Mucosa of gallbladder (tissue), 1 donor: ENCODE results near the gene ZNF778. TPM values are rescaled to one million over a fixed set of nuclear protein-coding genes. Genes with fewer than 3 reads are reported as not detected.

Experiments
- DNase-seq: peaks from one replicate; pipeline ENCODE4 v3.0.0-alpha.2; 2020; ENCODE audit warnings: low spot score
- total RNA-seq: library from RNA; stranded (reverse); gene quantifications from one replicate; pipeline ENCODE4 v1.2.1, GENCODE V29; 2021
- donor health status: DM: no; HTN: no; CAD: no.

ZNF778 gene
- total RNA-seq, 1 donor from 2014 or later = 13.2 TPM

GRCh38 chr16:89275837-89276720 lies 58.6 kb downstream of the ZNF778 start:
- no peak for DNase-seq

DNA sequence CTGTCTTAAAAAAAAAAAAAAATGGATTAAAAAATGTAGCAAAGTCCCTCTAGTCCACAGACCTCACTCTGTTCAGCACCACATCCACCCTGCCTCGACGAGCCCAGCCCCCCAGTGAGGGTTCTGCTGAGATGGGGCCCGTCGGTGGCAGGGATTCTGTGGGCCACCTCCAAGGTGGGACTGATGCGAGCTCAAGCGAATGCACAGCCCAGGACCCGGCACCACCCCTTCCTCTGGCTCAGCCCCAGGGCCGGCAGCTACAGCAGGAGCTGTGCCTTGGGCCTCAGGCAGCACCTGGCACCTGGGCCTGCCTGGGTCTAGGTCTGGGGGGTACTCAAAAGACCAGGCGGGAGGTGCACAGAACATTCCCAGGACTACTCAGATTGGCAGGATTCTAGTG lies 59.5 kb downstream of the ZNF778 start:
- DNase-seq = no peak

- no peak for DNase-seq
Measured at GRCh38 chr16:89277641-89278341, 60.3 kb downstream of the ZNF778 start.

GRCh38 chr16:89278441-89279240 lies 61.1 kb downstream of the ZNF778 start:
- DNase-seq = no peak

DNA sequence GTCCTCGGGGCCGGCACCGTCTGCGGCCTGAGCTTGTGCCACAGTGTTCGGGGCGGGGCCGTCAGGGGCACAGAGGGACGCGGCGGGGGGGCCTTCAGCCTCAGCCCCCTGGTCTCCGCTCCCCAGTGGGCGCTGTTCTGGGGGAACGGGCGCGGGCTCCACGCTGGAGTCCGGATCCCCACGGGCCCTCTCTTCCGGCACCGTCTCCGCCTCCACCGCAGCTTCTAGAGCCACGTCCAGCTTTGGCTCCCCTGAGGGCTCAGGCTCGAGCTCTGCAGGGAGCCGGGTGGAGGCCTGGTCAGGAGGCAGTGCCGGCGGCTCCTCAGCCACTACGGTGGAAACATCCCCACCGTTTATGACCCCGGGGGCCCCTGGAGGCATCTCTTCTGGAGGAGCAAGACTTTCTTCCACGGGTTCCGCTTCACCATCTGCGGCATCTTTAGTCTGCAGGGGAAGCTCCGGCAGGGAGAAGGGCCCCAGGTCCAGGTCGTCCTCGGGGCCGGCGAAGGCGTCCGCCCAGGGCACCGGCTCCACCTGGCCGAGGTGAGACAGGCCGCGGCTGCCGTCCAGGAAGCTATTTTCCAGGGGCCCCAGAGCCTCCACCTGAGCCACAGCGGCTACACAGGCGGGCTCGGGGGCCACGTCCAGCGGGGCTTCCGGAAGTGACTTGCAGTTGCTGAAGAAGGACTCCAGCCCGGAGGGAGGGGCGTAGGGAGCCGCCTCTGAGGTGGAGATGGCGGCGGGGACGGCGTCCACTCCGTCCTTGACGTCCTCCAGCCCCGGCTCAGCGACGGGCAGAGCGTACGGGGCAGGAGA lies 62.4 kb downstream of the ZNF778 start:
- DNase-seq = no peak

DNA sequence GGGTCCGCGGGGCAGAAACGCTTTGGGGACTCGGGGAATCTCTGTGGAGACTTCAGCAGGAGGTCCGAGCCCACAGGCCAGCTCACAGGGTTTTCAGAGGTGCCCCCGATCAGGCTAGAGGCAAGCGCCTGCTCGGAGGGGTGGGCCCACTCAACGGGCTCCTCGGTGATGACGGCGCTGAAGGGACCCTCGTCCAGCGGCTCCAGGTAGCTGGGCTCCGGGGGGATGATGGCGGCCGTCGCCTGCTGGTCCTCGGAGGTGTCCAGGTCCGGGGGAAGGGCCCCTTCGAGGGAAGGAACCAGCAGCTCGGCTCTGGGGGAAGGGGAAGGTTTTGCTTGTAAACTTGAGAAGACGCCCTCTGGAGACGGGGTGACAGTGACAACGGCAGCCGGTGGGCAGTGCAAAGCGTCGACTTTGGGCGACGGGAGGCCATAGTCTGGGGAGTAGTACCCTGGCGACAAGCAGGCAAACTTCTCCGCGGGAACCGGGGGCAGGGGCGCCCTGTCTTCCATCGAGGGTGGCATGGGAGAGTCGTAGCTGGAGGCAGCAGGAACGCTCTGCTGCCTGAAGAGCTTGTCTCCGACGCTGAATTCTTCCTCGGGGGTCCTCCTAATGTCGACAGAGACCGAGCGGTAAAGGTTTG lies 63.2 kb downstream of the ZNF778 start:
- DNase-seq = no peak

DNA sequence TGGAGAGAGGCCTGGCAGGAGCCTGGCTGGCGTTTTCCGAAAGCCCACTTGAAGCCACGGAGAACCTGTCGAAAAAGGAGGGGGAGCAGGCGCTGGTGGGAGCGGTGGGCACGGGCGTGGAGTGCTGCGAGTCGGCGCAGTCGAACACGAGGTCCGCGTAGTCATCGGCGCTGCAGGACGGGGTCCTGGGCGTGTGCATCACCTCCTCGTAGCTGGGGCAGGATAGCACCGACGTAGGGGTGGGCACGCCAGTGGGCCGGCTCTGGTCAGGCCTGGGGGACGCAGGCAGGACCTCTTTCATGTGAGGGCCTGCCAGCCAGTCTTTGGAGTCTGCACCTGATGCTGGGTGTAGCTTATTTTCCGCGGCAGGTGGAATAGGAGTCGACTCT lies 63.7 kb downstream of the ZNF778 start:
- no peak for DNase-seq

DNA sequence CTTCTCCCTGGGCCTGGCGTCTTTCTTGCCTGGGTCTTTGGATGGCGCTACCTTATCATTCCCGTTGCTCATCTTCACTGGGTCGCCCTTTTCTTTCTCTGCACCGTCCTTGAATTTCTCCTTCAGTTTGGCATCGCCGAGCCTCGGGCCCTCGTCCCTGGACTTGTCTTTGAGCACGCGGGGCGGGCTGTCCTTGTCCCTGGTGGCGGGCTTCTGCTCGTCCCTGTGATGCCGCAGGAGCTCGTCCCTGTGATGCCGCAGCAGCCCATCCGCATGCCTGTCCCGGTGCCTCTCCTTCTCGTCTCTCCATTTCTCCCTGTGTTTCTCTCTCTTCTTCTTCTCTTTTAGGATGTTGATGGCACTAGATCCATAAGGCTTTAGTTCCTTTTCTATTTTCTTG lies 64.3 kb downstream of the ZNF778 start:
- no peak for DNase-seq

- DNase-seq = no peak
Measured at GRCh38 chr16:89282523-89282922, 65.0 kb downstream of the ZNF778 start.

DNA sequence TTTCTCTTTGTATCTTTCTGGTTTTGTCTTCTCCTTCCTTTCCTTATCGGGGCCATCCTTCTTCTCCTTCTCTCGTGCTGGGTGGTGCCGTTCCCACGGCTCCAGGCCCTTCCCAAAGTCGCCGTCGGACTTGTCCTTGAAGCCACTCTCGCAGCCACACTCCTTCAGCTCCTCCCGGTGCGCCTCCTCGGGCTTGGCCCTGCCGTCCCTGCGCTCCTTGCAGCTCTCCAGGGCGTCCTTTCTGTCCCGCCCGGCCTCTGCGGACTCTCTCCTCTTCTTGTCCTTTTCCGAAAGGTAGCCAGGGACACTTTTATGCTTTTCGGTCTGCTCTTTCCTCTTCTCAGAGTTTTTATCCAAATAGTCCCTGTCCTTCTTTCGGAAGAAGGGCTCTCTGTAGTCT lies 65.9 kb downstream of the ZNF778 start:
- no peak for DNase-seq

- DNase-seq = no peak
Measured at GRCh38 chr16:89285381-89285780, 67.9 kb downstream of the ZNF778 start.

- no peak for DNase-seq
Measured at GRCh38 chr16:89286096-89286495, 68.6 kb downstream of the ZNF778 start.

Other genes starting within 250 kb of the ZNF778 start
- gene CBFA2T3, start 240.5 kb upstream of the ZNF778 start, total RNA-seq = 5.2 TPM
- 63.4 TPM for gene ACSF3, start 123.9 kb upstream of the ZNF778 start, total RNA-seq
- 0.20 TPM for gene CDH15, start 46.0 kb upstream of the ZNF778 start, total RNA-seq
- 1.6 TPM for gene SLC22A31, start 17.2 kb upstream of the ZNF778 start, total RNA-seq